ENCODE results near the gene TNNI3K.

- TF ChIP-seq CTCF (IDR thresholded peaks at IDR 0.05), result peak in 1 of 6 experiments; percentile 18
- peak in 3 of 4 donors; percentile 54 to 80 (median 71) for TF ChIP-seq POLR2A (IDR thresholded peaks at IDR 0.05)
Observed at GRCh38 chr1:74197657-74198552, 37.3 kb upstream of the TNNI3K start, which contains the start of the genes FPGT and LRRIQ3.
